Measurements from ENCODE around the gene SYNGR2.
"Not testable (repeated sequence)": the region's sequence is repeated elsewhere in the genome, so short reads cannot be mapped to it uniquely, and the experiment has no call there.

The SYNGR2 gene

GRCh38 chr17:78135858-78136500 lies 32.4 kb upstream of the SYNGR2 start:
- no peak for DNase-seq (ENCODE audit: low spot score)

GRCh38 chr17:78137392-78138203 lies 30.8 kb upstream of the SYNGR2 start:
- peak; percentile 37 for DNase-seq (ENCODE audit: low spot score)
- TF ChIP-seq CTCF (IDR thresholded peaks at IDR 0.05; ENCODE audit: extremely low read depth, missing control alignments), result peak; percentile 47

More at GRCh38 chr17:78135858-78136500, 32.4 kb upstream of the SYNGR2 start:
- TF ChIP-seq CTCF (IDR thresholded peaks at IDR 0.05; ENCODE audit: extremely low read depth, missing control alignments), result no peak

- no peak for TF ChIP-seq CTCF (IDR thresholded peaks at IDR 0.05; ENCODE audit: extremely low read depth, missing control alignments)
- no peak for DNase-seq (ENCODE audit: low spot score)
Measured at GRCh38 chr17:78138204-78139060, 29.9 kb upstream of the SYNGR2 start.

GRCh38 chr17:78139861-78140168 lies 28.6 kb upstream of the SYNGR2 start:
- not testable (repeated sequence) for DNase-seq (ENCODE audit: low spot score)

GRCh38 chr17:78140169-78141051 lies 28.0 kb upstream of the SYNGR2 start:
- peak; percentile 96 for DNase-seq (ENCODE audit: low spot score)
- no peak for TF ChIP-seq CTCF (IDR thresholded peaks at IDR 0.05; ENCODE audit: extremely low read depth, missing control alignments)

GRCh38 chr17:78141437-78142118 lies 26.8 kb upstream of the SYNGR2 start:
- no peak for DNase-seq (ENCODE audit: low spot score)
- no peak for TF ChIP-seq CTCF (IDR thresholded peaks at IDR 0.05; ENCODE audit: extremely low read depth, missing control alignments)

Data from GM20000 (cell line).